Cardiac fibroblast (primary cell): Measurements from ENCODE around the gene EXOC2.

Experiments
- DNase-seq, 2 donors: peaks; one replicate each; pipeline versions ENCODE4 v3.0.0 to v3.0.0-alpha.2; 2010; ENCODE audit warnings: low read depth in 2 of 2
- H3K4me3 ChIP-seq, 2 donors: replicated peaks in 1 of 2; 1 replicate in 1 of 2; 2 replicates in 1 of 2; pipeline ENCODE4 v1.5.1; 2011; ENCODE audit warnings: low read depth in 2 of 2, low read length in 2 of 2, mild to moderate bottlenecking in 2 of 2, moderate library complexity in 1 of 2
- CTCF ChIP-seq: IDR thresholded peaks from one replicate; pipeline ENCODE4 v1.5.1; 2011; ENCODE audit warnings: low read depth, mild to moderate bottlenecking, low read length, inconsistent platforms

The EXOC2 gene

GRCh38 chr6:572596-573265, 120.2 kb downstream of the EXOC2 start:
- DNase-seq: peak in 1 of 2 donors; percentile 14
- H3K4me3 ChIP-seq: no peak overlapping the region
- no peak for TF ChIP-seq CTCF

GRCh38 chr6:571892-572291, 121.0 kb downstream of the EXOC2 start:
- no peak for TF ChIP-seq CTCF
- no peak for DNase-seq
- no peak overlapping the region for H3K4me3 ChIP-seq

GRCh38 chr6:570825-571224, 122.1 kb downstream of the EXOC2 start:
- DNase-seq: no peak
- no peak for TF ChIP-seq CTCF
- H3K4me3 ChIP-seq: no peak overlapping the region

GRCh38 chr6:568954-569523, 123.9 kb downstream of the EXOC2 start:
- no peak for DNase-seq
- H3K4me3 ChIP-seq: no peak overlapping the region
- TF ChIP-seq CTCF: no peak

- TF ChIP-seq CTCF: no peak
- no peak for DNase-seq
- H3K4me3 ChIP-seq: no peak overlapping the region
Measured at GRCh38 chr6:568085-568484, 124.9 kb downstream of the EXOC2 start.

GRCh38 chr6:563863-564262, 129.1 kb downstream of the EXOC2 start:
- no peak for TF ChIP-seq CTCF
- no peak for DNase-seq
- H3K4me3 ChIP-seq: no peak overlapping the region
